ENCODE measurements around the gene OR9A4. TPM values are rescaled to one million over a fixed set of nuclear protein-coding genes. Genes with fewer than 3 reads are reported as not detected.

The OR9A4 gene
- total RNA-seq, 2 donors from 2014 or later = not detected

DNA sequence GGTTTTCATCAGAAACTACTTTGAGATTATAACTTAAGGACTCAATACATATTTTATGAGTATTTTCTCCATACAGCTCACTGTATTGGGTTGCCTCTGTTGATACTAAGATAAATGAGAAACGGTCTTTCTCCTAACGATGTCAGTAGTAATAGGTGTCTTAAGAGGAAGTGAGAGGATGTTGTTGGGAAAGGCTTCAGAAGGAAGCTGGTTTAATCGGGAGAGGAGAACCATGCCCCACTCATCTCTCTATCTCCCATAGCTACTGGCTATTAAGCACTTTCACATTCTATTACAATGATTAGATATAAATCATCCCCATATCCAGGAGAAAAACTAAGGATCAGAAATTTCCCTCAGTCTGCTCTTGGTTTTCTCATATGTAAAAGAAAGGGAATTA is 28.6 kb downstream of the OR9A4 start:
- intact Hi-C loops (cut with DNase I) = no loop called here
- ATAC-seq (no peak), DNase-seq (no peak)

DNA sequence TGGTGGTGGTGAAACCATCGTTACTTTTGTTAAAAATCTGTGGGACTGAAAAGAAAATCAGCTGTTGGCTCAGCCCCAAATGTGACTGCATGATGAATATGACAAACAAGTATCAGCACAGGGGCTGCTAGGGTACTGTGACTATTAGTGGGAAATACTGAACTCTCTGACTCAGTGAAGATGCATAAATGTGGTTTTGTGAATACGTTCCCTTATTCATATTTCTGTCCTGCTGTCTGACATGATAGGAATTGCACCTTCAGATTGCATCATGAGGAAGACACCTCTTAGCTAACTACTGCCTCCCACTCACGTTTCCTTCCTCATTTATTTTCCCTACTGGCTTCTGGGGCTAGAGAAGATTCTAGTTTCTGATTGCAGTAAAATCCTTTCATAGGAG is 29.2 kb downstream of the OR9A4 start:
- DNase-seq = no peak
- no peak for ATAC-seq
- intact Hi-C loops (cut with DNase I) = no loop called here

DNA sequence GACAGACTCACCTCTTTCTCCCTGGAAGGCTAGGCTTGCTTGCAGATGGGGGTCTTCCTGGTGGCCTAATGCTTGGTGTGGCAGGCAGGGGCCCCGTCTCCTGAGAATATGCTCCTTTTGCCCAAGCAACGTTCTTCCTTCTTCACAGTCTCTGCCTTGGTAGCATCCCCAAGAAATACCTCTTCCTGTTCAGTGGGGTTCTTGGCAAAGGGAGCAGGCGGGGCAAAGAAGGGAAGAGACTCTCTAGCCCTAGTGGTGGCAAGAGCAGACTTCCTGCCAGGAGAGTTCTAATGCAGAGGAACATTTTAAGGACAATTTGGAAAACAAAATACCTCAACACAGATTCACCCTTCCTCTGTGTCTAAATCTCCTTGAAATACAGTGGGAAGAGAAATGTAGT is 30.6 kb downstream of the OR9A4 start, which contains the start of gene CLEC5A:
TSS of gene CLEC5A (minus strand) at position 179 of the 400 bp plus-strand sequence. CDS start 682 bp downstream, outside the sequence.
- intact Hi-C loops (cut with DNase I) = no loop called here
- DNase-seq (no peak), ATAC-seq (no peak)

DNA sequence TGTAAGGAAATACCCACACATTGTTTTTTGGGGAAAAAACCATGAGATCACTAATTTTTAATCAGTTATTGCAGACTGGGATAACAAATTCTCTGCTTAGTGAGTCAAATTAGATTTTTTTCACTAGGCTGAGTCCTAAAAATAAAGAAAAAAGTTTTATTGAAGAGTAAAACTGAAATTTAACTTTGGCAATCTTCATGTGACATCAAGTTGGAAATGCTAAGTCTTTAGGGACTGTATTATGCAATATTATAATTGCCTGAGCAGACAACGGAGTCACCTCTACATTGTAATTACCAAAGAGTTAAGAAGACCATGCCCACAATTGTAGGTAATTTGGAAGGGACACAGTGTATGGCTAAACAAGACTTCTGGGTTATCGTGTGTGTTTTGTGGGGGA is 32.8 kb downstream of the OR9A4 start:
- intact Hi-C loops (cut with DNase I) = no loop called here
- DNase-seq (no peak), ATAC-seq (no peak)

DNA sequence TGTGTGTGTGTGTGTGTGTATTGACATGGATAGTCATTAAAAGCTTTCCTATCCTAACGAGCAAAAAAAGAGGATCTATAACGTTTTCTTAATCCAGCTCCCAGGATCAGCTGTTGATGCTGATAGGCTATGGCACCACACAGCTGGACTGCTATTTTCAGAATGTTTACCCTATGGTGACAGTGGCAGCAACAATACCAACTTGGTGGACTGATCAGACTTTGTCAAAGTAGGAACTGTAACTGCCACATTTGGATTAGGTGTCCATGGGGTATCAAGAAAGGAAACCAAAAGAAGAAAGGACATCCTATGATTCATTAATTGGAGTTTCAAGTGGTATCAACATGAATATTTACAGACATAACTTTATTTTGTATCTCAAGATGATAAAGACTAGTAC is 33.3 kb downstream of the OR9A4 start:
- intact Hi-C loops (cut with DNase I) = no loop called here
- no peak for ATAC-seq
- no peak for DNase-seq

DNA sequence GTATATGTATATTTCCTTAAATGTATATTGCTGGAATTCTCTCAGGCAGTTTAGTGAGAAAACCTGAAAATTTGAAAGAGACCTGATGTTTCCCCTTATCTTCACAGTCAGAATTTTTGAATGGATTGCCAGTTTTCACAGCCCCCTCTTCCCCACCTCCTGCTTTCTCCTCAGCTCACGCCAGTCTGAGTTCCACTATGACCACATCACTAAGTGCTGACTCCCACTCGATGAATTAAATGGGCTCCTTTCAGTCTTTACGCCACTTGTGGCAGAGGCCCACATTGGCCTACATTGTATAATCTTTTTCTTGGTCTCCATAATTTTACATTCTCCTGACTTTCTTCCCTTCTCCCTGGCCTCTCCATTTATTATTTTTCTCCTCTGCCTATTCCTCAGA is 33.7 kb downstream of the OR9A4 start:
- no peak for ATAC-seq
- intact Hi-C loops (cut with DNase I) = no loop called here
- no peak for DNase-seq

DNA sequence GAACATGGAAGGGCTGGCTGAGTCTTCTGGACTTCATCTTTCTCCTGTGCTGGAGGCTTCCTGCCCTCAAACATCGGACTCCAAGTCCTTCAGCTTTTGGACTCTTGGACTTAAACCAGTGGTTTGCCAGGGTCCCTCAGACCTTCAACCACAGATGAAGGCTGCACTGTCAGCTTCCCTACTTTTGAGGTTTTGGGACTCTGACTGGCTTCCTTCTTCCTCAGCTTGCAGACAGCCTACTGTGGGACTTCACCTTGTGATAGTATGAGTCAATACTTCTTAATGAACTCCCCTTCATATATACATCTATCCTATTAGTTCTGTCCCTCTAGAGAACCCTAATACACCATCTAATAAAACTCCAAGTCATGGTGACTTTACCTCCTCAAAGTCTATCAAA is 34.6 kb downstream of the OR9A4 start:
- DNase-seq = no peak
- intact Hi-C loops (cut with DNase I) = no loop called here
- no peak for ATAC-seq

DNA sequence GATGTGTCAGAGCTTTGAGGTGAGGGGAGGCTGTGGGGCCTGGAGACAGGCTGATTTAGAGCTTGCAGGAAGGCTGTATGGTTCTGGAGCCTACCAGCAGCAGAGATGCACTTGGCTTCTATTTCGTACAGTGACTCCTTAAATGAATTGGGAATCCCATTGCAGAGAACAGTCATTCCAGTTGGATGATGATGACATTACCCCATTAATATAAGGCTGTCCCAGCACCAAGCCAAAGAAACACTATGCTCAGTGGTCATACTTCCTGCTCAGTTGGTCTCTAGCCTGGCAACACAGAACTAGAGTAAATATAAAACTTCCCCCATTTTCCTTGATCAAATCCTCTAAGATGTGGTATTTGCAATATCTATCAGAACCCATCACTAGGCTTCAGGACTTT is 36.3 kb downstream of the OR9A4 start:
- intact Hi-C loops (cut with DNase I) = no loop called here
- DNase-seq (no peak), ATAC-seq (no peak)

DNA sequence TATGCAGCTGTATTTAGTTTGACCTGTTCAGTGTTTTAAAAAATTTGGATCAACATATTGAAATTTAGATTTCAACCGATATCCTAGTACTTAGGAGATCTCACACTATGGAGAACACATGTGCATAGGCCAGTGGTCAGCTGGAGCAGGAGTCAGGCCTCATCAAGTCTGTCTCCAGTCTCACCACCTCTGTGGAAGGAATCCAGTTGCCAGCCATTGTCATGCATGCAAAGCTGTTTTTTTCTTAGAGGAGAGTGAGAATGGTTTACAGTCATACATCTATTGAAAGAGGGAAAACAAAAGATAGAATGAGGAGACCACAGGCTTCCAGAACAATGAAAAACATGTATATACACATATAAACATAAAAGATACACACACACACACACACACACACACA is 38.1 kb downstream of the OR9A4 start:
- intact Hi-C loops (cut with DNase I) = no loop called here
- DNase-seq (no peak), ATAC-seq (no peak)

DNA sequence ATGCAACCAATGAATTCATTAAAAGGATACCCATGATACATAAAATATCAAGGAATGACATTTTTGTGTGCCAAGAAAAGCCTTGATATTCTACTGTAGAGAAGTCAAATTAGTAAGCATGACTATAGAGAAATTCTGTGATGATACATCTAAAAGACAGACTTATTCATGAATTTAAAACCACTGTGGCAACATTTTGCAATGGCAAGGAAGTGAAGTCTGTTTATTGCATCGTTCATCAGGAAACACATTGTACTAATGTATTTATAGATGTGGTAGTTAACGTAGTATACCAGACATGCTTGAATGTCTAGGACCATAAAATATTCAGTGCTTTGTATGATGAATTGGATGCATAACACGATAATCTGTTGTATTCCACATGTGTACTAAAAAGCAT is 39.9 kb downstream of the OR9A4 start:
- peak in 1 of 2 donors; percentile 33 for ATAC-seq
- no peak for DNase-seq
- intact Hi-C loops (cut with DNase I) = no loop called here

DNA sequence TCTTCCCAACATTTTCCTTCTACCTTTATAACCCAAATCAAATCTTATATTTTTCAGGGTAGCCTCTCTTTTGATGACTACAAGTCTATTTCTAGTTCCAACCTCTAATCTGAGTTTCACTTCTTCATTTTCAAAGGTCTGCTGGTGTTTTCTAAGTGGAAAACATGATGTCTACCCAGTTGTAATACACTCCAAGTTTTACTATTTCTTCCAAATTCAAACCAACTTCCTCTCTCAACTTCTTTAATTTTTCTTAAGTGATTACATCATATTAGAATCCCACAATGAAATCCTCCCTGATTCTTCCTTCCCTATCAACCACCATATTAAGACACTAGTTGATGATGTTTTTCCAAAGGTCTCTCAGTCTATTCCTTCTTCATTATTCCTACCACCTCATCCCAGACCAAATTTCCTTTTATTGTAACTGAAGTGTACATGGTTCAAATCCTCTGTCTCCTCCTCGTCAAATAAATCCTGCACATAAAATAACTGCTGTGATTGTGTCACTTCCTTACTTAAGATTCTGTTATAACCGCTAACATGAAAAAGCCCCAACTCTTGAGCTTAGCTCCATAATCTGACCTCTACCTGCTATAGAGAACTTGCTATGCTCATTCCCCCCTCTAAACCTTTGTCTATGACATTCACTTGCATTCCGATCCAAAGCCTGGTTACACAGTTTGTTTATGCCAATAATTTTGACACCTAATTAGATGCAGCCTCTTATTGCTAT is 44.7 kb downstream of the OR9A4 start:
- ATAC-seq (peak in 1 of 2 donors; percentile 30), DNase-seq (no peak)
- intact Hi-C loops (cut with DNase I) = no loop called here

Other genes starting within 250 kb of the OR9A4 start
- gene DENND11, start 214.2 kb upstream of the OR9A4 start, total RNA-seq = 10 to 100 TPM; 10.6 to 11.1 TPM
- not detected for gene WEE2, start 208.0 kb upstream of the OR9A4 start, total RNA-seq
- 100 to 1,000 TPM in 1 of 2 donors, 10 to 100 TPM in 1; 80.6 to 109 TPM for gene SSBP1, start 178.0 kb upstream of the OR9A4 start, total RNA-seq
- under 1 TPM; 0.47 to 0.68 TPM for gene TAS2R3, start 152.3 kb upstream of the OR9A4 start, total RNA-seq
- gene TAS2R4, start 139.7 kb upstream of the OR9A4 start, total RNA-seq = under 1 TPM; 0.26 to 0.35 TPM
- under 1 TPM; 0.53 to 0.58 TPM for gene TAS2R5, start 126.2 kb upstream of the OR9A4 start, total RNA-seq
- not detected for gene PRSS37, start 74.9 kb upstream of the OR9A4 start, total RNA-seq
- 1 to 10 TPM in 1 of 2 donors, under 1 TPM in 1; 0.12 to 1.4 TPM for gene CLEC5A, start 30.6 kb downstream of the OR9A4 start, total RNA-seq
- gene TAS2R38, start 57.4 kb downstream of the OR9A4 start, total RNA-seq = not detected
- 1 to 10 TPM; 1.0 to 1.2 TPM for gene MGAM, start 79.5 kb downstream of the OR9A4 start, total RNA-seq
- under 1 TPM; 0.08 to 0.12 TPM for gene MGAM2, start 195.3 kb downstream of the OR9A4 start, total RNA-seq

Measured in left cardiac atrium (tissue), 4 donors.